Limb (tissue), 2 donors: ENCODE data around the gene CNIH1.
"Not testable (repeated sequence)": the region's sequence is repeated elsewhere in the genome, so short reads cannot be mapped to it uniquely, and the experiment has no call there.

Source experiments
- DNase-seq, 2 donors: peaks; one replicate each; pipeline ENCODE4 v3.0.0-alpha.2; 2016; ENCODE audit errors: extremely low spot score in 2 of 2

CNIH1 gene

GRCh38 chr14:54467280-54467679 lies 26.1 kb upstream of the CNIH1 start:
- DNase-seq: no peak

DNA sequence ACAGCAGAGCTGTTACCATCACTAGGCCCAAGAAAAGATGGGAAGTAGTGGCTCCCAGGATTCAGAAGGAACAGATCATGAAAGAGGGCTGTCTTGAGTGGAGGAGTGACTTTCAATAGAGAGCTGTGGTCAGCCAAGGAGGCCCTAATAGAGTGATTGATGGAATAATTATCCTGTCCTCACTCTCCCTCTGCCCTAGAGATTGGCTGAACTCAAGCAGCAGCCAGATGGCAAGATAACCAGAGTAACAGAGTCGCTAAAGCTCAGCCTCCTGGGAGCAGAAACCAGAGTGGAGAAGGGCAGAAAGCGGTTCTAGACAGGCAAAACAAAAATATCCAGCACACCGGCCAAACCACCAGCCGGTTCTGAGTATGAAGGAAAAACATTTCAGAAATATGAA lies 24.5 kb upstream of the CNIH1 start:
- DNase-seq: no peak

DNA sequence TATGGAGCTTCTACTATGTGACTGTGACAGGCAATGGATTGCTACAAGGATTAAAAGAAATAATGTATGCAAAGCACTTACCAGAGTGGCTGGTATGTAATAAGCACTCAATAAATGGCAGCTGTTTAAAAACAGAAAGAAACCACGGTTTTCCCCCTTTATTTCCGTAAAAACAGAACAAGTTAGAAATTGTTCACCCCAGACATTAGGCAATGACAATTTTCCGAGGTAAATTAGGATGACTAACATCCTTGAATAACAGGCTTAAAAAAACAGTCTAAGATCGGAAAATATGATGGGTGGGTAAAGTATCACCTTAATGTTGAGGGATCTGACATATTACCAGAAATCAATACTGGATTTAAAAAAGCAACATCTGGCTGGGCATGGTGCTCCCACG lies 20.9 kb upstream of the CNIH1 start:
- DNase-seq: no peak

DNA sequence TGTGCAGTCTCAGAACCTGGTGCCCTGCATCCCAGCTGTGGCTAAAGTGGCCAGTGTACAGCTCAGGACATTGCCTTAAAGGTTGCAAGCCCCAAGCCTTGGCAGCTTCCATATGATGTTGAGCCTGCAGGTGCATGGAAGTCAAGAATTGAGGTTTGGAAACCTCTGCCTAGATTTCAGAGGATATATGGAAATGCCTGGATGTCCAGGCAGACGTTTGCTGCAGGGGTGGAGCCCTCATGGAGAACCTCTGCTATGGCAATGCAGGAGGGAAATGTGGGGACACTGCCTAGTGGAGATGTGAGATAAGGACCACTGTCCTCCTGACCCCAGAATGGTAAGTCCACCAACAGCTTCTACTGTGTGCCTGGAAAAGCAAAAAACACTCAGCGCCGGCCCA lies 17.9 kb upstream of the CNIH1 start:
- no peak for DNase-seq

DNA sequence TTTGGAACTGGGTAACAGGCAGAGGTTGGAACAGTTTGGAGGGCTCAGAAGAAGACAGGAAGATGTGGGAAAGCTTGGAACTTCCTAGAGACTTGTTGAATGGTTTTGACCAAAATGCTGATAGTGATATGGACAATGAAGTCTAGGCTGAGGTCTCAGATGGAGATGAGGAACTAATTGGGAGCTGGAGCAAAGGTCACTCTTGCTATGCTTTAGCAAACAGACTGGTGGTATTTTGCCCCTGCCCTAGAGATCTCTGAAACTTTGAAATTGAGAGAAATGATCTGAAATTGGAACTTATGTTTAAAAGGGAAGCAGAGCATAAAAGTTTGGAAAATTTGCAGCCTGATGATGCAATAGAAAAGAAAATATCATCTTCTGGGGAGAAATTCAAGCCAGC lies 17.4 kb upstream of the CNIH1 start:
- not testable (repeated sequence) for DNase-seq

- DNase-seq: no peak
Observed at GRCh38 chr14:54457609-54457996, 16.4 kb upstream of the CNIH1 start.

DNA sequence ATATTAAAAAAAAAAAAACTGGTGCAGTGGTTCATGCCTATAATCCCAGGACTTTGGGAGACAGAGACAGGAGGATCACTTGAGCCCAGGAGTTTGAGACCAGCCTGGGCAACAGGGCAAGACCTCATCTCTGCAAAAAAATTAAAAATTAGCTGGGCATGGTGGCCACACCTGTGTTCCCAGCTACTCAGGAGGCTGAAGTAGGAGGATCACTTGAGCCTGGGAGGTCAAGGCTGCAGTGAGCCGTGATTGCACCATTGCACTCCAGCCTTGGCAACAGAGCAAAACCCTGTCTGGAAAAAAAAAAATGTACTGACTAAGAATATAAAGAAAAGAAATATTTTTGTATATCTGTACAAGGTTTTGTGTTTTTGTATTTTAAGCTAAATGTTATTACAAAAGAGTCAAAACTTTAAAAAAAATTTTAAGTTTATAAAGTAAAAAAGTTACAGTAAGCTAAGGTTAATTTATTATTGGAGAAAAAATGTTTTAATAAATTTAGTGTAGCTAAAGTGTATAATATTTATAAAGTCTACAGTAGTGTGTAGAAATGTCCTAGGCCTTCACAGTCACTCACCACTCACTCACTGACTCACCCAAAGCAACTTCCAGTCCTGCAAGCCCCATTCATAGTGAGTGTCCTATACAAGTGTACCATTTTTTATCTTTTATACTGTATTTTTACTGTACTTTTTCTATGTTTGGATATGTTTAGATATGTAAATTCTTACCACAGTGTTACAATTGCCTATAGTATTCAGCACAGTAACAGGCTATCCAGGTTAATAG lies 15.8 kb upstream of the CNIH1 start:
- not testable (repeated sequence) for DNase-seq

DNA sequence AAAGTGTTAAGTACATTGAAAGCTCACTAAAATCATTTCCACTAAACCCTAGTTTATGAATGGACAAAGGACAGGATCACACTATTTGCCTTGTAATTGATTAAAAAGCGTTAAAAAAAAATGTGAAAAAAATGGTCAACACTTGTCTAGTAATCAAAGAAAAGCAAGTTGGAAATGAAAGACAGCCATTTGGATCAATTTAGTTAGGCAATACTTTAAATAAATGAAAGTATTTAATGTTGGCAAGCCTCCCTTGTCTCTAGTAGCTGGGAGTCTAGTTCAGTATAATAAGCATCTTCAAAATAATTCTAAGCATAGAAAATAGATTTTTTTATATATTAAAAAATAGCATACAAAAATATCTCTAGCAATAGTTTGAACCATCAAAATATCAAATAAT lies 14.2 kb upstream of the CNIH1 start:
- no peak for DNase-seq

DNA sequence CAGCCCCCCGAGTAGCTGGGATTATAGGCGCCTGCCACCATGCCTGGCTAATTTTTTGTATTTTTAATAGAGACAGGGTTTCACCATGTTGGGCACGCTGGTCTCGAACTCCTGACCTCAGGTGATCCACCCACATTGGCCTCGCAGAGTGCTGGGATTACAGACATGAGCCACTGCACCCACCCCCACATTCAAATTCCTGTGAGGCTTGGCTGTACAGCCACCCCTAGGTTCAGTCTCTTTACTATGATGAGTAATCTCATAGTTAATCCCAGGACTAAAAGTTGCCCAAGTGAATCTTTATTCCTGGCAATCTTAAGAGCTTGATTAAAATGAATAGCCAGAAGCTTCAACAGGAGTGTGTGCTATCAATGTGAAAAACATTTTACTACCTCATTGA lies 12.8 kb upstream of the CNIH1 start:
- DNase-seq: not testable (repeated sequence)

DNA sequence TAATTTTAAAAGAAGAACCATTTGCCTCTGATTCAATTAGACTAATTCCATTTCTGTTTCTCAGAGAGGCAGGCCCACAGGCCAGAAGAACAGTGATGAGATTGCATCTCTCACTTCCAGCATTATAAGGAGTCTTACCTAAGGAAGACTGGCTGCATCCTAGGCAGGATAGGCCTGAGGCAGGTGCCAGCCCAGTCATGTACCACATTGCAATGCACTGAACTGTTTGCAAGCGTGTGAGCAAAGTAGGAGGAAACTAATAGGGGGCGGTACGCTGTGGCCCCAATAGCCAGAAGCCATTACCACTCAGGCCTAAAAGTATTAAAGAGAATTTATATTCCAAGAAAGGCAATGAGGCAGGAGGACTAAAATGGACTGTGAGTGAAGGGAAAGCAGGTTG lies 12.1 kb upstream of the CNIH1 start:
- no peak for DNase-seq

DNA sequence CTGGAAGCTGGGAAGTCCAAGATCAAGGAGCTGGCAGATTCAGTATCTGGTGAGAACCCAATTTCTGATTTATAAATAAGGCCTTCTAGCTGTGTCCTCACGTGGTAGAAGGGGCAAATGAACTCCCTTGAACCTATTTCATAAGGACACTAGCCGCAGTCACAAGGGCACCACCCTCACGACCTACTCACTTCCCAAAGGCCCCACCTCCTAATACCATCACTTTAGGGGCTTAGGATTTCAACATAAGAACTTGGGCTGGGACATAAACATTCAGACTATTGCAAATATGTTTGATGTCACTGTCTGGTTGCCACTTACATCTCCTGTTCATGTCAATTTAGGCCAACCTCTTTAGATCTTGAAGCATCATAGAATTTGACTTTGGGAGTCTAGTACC lies 10.8 kb upstream of the CNIH1 start:
- no peak for DNase-seq

GRCh38 chr14:54451121-54451601 lies 10.0 kb upstream of the CNIH1 start:
- DNase-seq: no peak

- DNase-seq: no peak
Observed at GRCh38 chr14:54450535-54450934, 9.4 kb upstream of the CNIH1 start.

DNA sequence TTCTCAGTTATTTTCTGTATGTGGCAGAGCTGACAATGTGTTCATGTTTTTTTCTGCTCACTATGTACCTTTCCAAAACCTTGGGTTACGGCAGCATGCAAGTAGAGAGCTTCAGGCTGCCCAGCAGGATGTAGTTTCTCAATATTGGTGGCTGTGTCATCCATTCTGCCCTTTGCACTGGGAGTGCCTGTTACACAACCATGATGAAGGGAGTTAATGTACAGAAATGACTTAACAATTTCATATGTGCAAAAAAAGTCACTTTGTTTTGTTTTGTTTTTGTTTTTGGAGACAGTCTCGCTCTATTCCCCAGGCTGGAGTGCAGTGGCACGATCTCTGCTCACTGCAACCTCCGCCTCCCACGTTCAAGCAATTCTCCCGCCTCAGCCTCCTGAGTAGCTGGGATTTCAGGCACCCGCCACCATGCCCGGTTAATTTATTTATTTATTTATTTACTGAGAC lies 6.1 kb upstream of the CNIH1 start:
- DNase-seq: no peak

- DNase-seq: peak; percentile 36 to 56
Observed at GRCh38 chr14:54446161-54446693, 5.1 kb upstream of the CNIH1 start.

DNA sequence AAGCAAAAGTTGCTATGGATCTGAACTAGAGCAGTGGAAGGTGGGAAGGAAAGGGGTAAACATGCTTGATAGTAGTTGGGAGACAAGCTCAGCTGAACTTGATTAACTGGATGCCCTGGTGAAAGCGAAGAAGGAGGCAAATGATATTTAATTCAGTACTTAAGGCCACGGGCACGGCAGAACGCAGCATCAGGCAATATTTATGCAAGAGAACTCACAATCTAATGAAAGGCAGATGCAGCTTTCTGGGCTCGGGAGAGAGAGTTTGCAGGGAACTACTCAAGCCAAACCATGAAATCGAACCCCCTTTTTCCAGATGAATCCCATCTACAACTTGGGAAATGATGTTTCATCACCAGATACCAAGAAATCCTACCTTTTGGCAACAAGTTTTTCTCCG lies 3.5 kb upstream of the CNIH1 start:
- no peak for DNase-seq

DNA sequence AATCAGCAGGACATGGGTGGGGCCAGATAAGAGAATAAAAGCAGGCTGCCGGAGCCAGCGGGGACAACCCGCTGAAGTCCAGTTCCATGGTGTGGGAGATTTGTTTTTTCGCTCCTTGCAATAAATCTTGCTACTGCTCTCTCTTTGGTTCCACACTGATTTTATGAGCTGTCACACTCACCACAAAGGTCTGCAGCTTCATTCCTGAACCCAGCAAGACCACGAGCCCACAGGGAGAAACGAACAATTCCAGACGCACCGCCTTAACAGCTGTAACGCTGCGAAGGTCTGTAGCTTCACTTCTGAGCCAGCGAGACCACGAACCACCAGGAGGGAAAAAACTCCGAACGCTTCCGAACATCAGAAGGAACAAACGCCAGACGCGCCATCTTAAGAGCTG lies 2.8 kb upstream of the CNIH1 start:
- peak in 1 of 2 donors; percentile 42 for DNase-seq

DNA sequence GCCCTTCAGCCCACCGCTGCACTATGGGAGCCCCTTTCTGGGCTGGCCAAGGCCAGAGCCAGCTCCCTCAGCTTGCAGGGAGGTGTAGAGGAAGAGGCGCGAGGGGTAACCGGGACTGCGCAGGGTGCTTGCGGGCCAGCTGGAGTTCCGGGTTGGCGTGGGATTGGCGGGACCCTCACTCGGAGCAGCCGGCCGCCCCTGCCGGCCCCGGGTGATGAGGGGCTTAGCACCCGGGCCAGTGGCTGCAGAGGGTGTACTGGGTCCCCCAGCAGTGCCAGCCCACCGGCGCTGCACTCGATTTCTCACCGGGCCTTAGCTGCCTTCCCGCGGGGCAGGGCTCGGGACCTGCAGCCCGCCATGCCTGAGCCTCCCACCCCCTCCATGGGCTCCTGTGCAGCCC lies 1.8 kb upstream of the CNIH1 start:
- DNase-seq: not testable (repeated sequence)

GRCh38 chr14:54440476-54440872 lies 700 bp downstream of the CNIH1 start:
- DNase-seq: no peak

GRCh38 chr14:54440037-54440436 lies 1.1 kb downstream of the CNIH1 start:
- no peak for DNase-seq

DNA sequence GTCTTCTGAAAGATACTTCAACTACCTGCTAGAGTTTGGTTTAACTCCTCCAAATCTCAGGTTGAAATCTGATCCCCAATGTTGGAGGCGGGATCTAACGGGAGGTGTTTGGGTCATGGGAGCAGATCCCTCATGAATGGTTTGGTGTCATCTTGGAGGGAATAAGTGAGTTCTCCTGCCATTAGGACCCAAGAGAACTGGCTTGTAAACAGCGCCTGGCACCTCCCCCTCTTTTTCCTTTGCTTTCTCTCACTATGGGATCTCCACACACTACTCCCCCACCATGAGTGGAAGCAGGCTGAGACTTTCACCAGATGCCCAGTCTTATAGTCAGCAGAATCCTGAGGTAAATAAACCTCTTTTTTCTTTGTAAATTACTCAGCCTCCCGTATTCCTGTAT lies 2.5 kb downstream of the CNIH1 start:
- no peak for DNase-seq

DNA sequence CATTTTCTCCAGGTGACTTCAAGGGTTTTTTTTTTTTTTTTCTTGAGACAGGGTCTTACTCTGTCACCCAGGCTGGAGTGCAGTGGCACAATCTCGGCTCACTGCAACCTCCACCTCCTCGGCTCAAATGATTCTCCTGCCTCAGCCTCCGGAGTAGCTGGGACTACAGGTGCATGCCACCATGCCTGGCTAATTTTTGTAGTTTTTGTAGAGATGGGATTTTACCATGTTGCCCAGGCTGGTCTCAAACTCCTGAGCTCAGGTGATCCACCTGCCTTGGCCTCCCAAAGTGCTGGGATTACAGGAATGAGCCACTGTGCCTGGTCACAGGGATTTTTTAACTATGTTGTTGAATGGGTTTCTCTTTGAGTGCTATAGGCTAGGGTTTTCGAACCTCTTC lies 3.2 kb downstream of the CNIH1 start:
- DNase-seq: not testable (repeated sequence)

- no peak for DNase-seq
Observed at GRCh38 chr14:54435500-54435981, 5.6 kb downstream of the CNIH1 start.
